Liver (tissue), 9 donors: Measurements from ENCODE around the gene HSD3B7. TPM values are rescaled to one million over a fixed set of nuclear protein-coding genes. Genes with fewer than 3 reads are reported as not detected.

Experiments
- DNase-seq: peaks from one replicate; pipeline ENCODE4 v3.0.0-alpha.2; 2017; ENCODE audit warnings: low spot score
- H3K27ac ChIP-seq, 2 donors: one replicate each; pipeline ENCODE4 v1.7.0; 2013; ENCODE audit warnings: inconsistent platforms in 2 of 2, low read length in 2 of 2, control low read depth in 1 of 2, low read depth in 1 of 2, mild to moderate bottlenecking in 1 of 2
- H3K27me3 ChIP-seq, 4 donors: one replicate each; pipeline versions ENCODE4 v1.6.1 to v1.7.0; 2013; ENCODE audit warnings: low read length in 3 of 4, inconsistent platforms in 1 of 4, mild to moderate bottlenecking in 1 of 4, moderate library complexity in 1 of 4; ENCODE audit not compliant: control insufficient read depth in 4 of 4, insufficient read depth in 4 of 4
- H3K36me3 ChIP-seq, 4 donors: one replicate each; pipeline versions ENCODE4 v1.6.1 to v1.7.0; 2013; ENCODE audit warnings: low read length in 3 of 4, mild to moderate bottlenecking in 3 of 4, low read depth in 1 of 4, moderate library complexity in 1 of 4; ENCODE audit not compliant: control insufficient read depth in 4 of 4, insufficient read depth in 3 of 4
- H3K4me1 ChIP-seq, 4 donors: one replicate each; pipeline versions ENCODE4 v1.6.1 to v1.7.0; 2013; ENCODE audit warnings: low read length in 3 of 4, mild to moderate bottlenecking in 3 of 4, moderate library complexity in 1 of 4; ENCODE audit not compliant: control insufficient read depth in 4 of 4, insufficient read depth in 4 of 4
- H3K4me3 ChIP-seq, 3 donors: one replicate each; pipeline versions ENCODE4 v1.6.1 to v1.7.0; 2013; ENCODE audit warnings: low read length in 3 of 3, control low read depth in 1 of 3, low read depth in 1 of 3, mild to moderate bottlenecking in 1 of 3
- H3K9ac ChIP-seq, 2 donors: one replicate each; pipeline ENCODE4 v1.7.0; 2013; ENCODE audit warnings: low read length in 2 of 2, mild to moderate bottlenecking in 2 of 2, moderate library complexity in 2 of 2, control low read depth in 1 of 2, low read depth in 1 of 2
- H3K9me3 ChIP-seq, 4 donors: one replicate each; pipeline versions ENCODE4 v1.6.1 to v1.7.0; 2013; ENCODE audit warnings: low read length in 3 of 4; ENCODE audit not compliant: control insufficient read depth in 4 of 4
- EGR1 ChIP-seq, 2 donors: IDR thresholded peaks; 2 replicates each; pipeline ENCODE4 v1.6.1; 2016 to 2018; ENCODE audit warnings: antibody characterized with exemption in 2 of 2, low read depth in 2 of 2
- FOXA1 ChIP-seq: IDR thresholded peaks from 2 replicates; pipeline ENCODE4 v1.6.1; 2016; ENCODE audit warnings: antibody characterized with exemption
- FOXA2 ChIP-seq: IDR thresholded peaks from 2 replicates; pipeline ENCODE4 v1.6.1; 2016; ENCODE audit warnings: antibody characterized with exemption
- HNF4A ChIP-seq, 2 donors: conservative IDR thresholded peaks; 2 replicates each; pipeline ENCODE4 v1.6.1; 2016; ENCODE audit warnings: antibody characterized with exemption in 2 of 2, mild to moderate bottlenecking in 2 of 2
- JUND ChIP-seq, 2 donors: IDR thresholded peaks; 2 replicates each; pipeline ENCODE4 v1.6.1; 2016; ENCODE audit warnings: antibody characterized with exemption in 2 of 2
- NR2F2 ChIP-seq: IDR thresholded peaks from 2 replicates; pipeline ENCODE4 v1.6.1; 2016; ENCODE audit warnings: antibody characterized with exemption
- RAD21 ChIP-seq, 2 donors: IDR thresholded peaks; 2 replicates each; pipeline ENCODE4 v1.6.1; 2016; ENCODE audit warnings: antibody characterized with exemption in 2 of 2, mild to moderate bottlenecking in 2 of 2
- RXRA ChIP-seq, 2 donors: IDR thresholded peaks; 2 replicates each; pipeline ENCODE4 v1.6.1; 2017 to 2018; ENCODE audit warnings: antibody characterized with exemption in 2 of 2, mild to moderate bottlenecking in 1 of 2
- SP1 ChIP-seq: IDR thresholded peaks from 2 replicates; pipeline ENCODE4 v1.6.1; 2018; ENCODE audit warnings: antibody characterized with exemption, mild to moderate bottlenecking
- TAF1 ChIP-seq: conservative IDR thresholded peaks from 2 replicates; pipeline ENCODE4 v1.6.1; 2016; ENCODE audit warnings: antibody characterized with exemption, mild to moderate bottlenecking
- WGBS: extraction: QIAGEN DNeasy Blood & Tissue Kit; methylation state at CpG from one replicate; pipeline ENCODE4 v1.1.7; 2013; 5-methylcytosine and 5-hydroxymethylcytosine counted together
- polyA plus RNA-seq, 2 donors: library from polyadenylated mRNA; stranded (reverse) in 1 of 2; unstranded in 1 of 2; fragments of 200-250 nt in 1 of 2; fragments of >200 nt in 1 of 2; fragmentation: Nextera tagmentation in 1 of 2; extraction: Ambion mirVana in 1 of 2; gene quantifications; one replicate each; pipeline versions ENCODE4 v1.2.1 to v1.2.3, GENCODE V29; 2013 to 2015
- total RNA-seq, 2 donors: library from RNA; depleted of rRNA; stranded (reverse); fragments of >200 nt; gene quantifications; one replicate each; pipeline ENCODE4 v1.2.3, GENCODE V29; 2014
- TF ChIP-seq, protein P1 (sequence below): fragments of 150-350 bp; IDR thresholded peaks from 2 replicates; pipeline ENCODE4 v1.5.1; 2017; ENCODE audit warnings: improper control_type of control experiment, low read depth, low read length; ENCODE audit not compliant: missing input control
- TF ChIP-seq, protein P2 (sequence below): IDR thresholded peaks from 2 replicates; pipeline ENCODE4 v1.6.1; 2016; ENCODE audit warnings: antibody characterized with exemption
- TF ChIP-seq, protein P3 (sequence below): IDR thresholded peaks from 2 replicates; pipeline ENCODE4 v1.6.1; 2016; ENCODE audit warnings: antibody characterized with exemption
- donor health status: healthy.
- donor health status: healthy.
- donor health status: healthy.
- donor health status: healthy.
- donor health status: healthy.

The HSD3B7 gene
- total and polyA plus RNA-seq, 4 donors = 23.9 to 93.9 (median 79.4) TPM

DNA sequence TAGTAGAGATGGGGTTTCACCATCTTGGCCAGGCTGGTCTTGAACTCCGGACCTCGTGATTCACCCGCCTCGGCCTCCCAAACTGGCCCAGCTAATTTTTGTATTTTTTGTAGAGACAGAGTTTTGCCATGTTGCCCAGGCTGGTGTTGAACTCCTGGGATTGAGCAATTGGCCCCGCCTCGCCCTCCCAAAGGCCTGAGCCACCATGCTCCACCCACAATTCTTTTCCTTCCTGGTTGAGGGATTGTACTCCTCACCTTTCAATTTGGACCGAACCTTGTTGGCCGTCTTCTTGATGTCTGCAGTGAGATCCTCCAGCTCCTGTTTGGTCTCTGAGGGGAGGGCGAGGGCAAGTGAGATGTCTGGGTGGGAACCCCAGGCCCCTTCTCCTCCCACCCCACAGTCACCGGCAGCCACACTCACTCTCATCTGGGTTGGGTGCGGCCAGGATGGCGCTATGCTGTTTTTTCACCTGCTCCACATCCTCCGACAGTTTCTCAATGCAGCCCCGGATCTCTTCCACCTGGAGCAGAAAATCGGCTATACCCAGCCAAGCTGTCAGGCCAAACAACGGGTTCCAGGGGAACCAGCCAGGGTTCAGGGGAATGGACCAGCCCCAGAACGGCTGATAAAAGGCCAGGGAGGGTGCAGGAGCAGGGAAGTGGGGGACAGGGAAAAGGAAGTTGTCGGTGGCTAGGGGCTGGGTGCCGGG is 15.8 kb downstream of the HSD3B7 start:
- Histone ChIP-seq H3K4me3 (no peak overlapping the region), H3K27me3 (no peaks in the 10 kb centered on the region), H3K9me3 (no peaks in the 10 kb centered on the region), H3K9ac (no peak overlapping the region), H3K4me1 (peaks cover 3 to 36% (median 30%) of the 10 kb centered on the region in 4 donors), H3K36me3 (no peaks in the 10 kb centered on the region), H3K27ac (no peak overlapping the region)
- TF ChIP-seq TAF1 (no peak), EGR1 (IDR thresholded peaks at IDR 0.05; ENCODE audit: low read depth in 2 of 2) (no peak), JUND (IDR thresholded peaks at IDR 0.05) (no peak), FOXA2 (no peak), SP1 (no peak), HNF4A (conservative IDR thresholded peaks at IDR 0.05) (no peak), NR2F2 (no peak), FOXA1 (no peak)
- TF ChIP-seq, protein P1, sequence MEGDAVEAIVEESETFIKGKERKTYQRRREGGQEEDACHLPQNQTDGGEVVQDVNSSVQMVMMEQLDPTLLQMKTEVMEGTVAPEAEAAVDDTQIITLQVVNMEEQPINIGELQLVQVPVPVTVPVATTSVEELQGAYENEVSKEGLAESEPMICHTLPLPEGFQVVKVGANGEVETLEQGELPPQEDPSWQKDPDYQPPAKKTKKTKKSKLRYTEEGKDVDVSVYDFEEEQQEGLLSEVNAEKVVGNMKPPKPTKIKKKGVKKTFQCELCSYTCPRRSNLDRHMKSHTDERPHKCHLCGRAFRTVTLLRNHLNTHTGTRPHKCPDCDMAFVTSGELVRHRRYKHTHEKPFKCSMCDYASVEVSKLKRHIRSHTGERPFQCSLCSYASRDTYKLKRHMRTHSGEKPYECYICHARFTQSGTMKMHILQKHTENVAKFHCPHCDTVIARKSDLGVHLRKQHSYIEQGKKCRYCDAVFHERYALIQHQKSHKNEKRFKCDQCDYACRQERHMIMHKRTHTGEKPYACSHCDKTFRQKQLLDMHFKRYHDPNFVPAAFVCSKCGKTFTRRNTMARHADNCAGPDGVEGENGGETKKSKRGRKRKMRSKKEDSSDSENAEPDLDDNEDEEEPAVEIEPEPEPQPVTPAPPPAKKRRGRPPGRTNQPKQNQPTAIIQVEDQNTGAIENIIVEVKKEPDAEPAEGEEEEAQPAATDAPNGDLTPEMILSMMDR = no peak
- TF ChIP-seq, protein P2, sequence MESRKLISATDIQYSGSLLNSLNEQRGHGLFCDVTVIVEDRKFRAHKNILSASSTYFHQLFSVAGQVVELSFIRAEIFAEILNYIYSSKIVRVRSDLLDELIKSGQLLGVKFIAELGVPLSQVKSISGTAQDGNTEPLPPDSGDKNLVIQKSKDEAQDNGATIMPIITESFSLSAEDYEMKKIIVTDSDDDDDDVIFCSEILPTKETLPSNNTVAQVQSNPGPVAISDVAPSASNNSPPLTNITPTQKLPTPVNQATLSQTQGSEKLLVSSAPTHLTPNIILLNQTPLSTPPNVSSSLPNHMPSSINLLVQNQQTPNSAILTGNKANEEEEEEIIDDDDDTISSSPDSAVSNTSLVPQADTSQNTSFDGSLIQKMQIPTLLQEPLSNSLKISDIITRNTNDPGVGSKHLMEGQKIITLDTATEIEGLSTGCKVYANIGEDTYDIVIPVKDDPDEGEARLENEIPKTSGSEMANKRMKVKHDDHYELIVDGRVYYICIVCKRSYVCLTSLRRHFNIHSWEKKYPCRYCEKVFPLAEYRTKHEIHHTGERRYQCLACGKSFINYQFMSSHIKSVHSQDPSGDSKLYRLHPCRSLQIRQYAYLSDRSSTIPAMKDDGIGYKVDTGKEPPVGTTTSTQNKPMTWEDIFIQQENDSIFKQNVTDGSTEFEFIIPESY = no peak
- TF ChIP-seq, protein P3, sequence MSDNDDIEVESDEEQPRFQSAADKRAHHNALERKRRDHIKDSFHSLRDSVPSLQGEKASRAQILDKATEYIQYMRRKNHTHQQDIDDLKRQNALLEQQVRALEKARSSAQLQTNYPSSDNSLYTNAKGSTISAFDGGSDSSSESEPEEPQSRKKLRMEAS = no peak
- WGBS = 84% methylated on average over 19 of the region's 19 CpGs
- DNase-seq = no peak

DNA sequence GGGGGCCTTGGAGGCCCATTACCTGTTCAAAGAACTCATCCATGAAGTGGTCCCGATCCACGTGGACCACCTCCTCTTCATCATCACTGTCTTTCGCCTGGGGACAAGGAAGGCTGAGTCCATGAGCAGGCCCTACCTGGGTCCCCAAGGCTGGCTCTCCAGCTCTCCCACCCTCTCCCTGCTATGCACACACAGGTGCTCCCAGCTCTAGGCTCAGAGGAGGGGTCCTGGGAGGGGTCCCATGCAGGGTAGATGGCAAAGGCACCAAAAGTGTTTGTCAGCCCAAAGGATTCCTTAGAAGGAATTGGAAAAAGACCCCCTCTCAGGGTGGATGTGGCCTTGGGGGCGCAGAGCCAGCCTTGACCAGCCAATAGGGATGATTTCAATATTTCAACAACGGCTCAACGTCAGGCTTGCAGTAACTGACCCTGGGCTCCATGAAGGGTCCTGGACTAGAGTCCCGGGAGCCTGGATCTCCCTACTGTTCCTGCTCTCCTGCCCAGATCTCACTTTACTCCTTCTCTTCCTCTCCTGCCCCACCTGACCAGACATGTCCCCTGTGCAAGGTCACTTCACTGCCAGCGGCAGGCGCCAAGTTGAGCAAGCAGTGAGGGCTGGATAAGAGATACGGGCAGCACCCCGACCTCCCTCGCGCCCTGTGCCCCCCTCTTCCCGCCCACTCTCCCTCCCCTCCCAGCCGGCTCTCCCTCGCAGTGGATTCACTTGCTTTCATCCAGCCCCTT is 16.7 kb downstream of the HSD3B7 start:
- 41% methylated on average over 16 of the region's 16 CpGs for WGBS
- no peak overlapping the region for H3K4me3 ChIP-seq
- H3K27ac ChIP-seq = no peak overlapping the region
- peak; percentile 18 to 31 for TF ChIP-seq HNF4A (conservative IDR thresholded peaks at IDR 0.05)
- TF ChIP-seq RXRA (IDR thresholded peaks at IDR 0.05) = no peak
- TF ChIP-seq SP1 = no peak
- TF ChIP-seq RAD21 (IDR thresholded peaks at IDR 0.05) = no peak
- TF ChIP-seq, protein P2 = no peak
- TF ChIP-seq, protein P3 = no peak
- no peaks in the 10 kb centered on the region for H3K9me3 ChIP-seq
- no peak overlapping the region for H3K9ac ChIP-seq
- peaks cover 3 to 36% (median 27%) of the 10 kb centered on the region in 4 donors for H3K4me1 ChIP-seq
- H3K27me3 ChIP-seq = no peaks in the 10 kb centered on the region
- no peaks in the 10 kb centered on the region for H3K36me3 ChIP-seq
- DNase-seq = no peak
